Keratinocyte (primary cell): Measurements from ENCODE around the gene BDKRB2. TPM values are rescaled to one million over a fixed set of nuclear protein-coding genes. Genes with fewer than 3 reads are reported as not detected.
A peak's percentile ranks its signal among the peaks of the same experiment; 100 is the strongest.

Source experiments
- DNase-seq: peaks from one replicate; pipeline ENCODE4 v3.0.0-alpha.2; 2011; ENCODE audit warnings: low read depth, missing footprints, low spot score
- FAIRE-seq: peaks from 2 replicates; lab custom pipeline; 2011; peaks lifted over from hg19 to GRCh38; lab: Jason Lieb, UNC
- H2AFZ ChIP-seq: 2 replicates; pipeline ENCODE4 v1.6.0; 2012; ENCODE audit warnings: low read length, control low read depth, inconsistent platforms; ENCODE audit not compliant: control insufficient read depth
- H3K27ac ChIP-seq: 2 replicates; pipeline ENCODE4 v1.5.1; 2011; ENCODE audit warnings: low read length; ENCODE audit not compliant: control insufficient read depth, insufficient read depth
- H3K27me3 ChIP-seq: 3 replicates; pipeline ENCODE4 v1.6.0; 2011; ENCODE audit warnings: low read length; ENCODE audit not compliant: control insufficient read depth, insufficient read depth; ENCODE audit errors: extremely low read depth
- H3K36me3 ChIP-seq, 2 experiments: 2 replicates in 1 of 2; 3 replicates in 1 of 2; pipeline ENCODE4 v1.5.1; 2011; ENCODE audit warnings: low read length in 2 of 2, mild to moderate bottlenecking in 1 of 2; ENCODE audit not compliant: control insufficient read depth in 2 of 2, insufficient read depth in 2 of 2; ENCODE audit errors: extremely low read depth in 1 of 2
- H3K4me1 ChIP-seq: 3 replicates; pipeline ENCODE4 v1.5.1; 2011; ENCODE audit warnings: low read length; ENCODE audit not compliant: control insufficient read depth, insufficient read depth; ENCODE audit errors: extremely low read depth
- H3K4me2 ChIP-seq: 3 replicates; pipeline ENCODE4 v1.6.0; 2011; ENCODE audit warnings: low read depth, low read length; ENCODE audit not compliant: control insufficient read depth, insufficient read depth; ENCODE audit errors: extremely low read depth
- H3K4me3 ChIP-seq, 3 experiments: fragments of 200-600 bp in 1 of 3; sonication (generic) in 1 of 3; 2 replicates in 2 of 3; 3 replicates in 1 of 3; pipeline ENCODE4 v1.5.1; 2011 to 2016; ENCODE audit warnings: low read length in 3 of 3, mild to moderate bottlenecking in 3 of 3, control low read depth in 2 of 3, inconsistent platforms in 1 of 3, low read depth in 1 of 3, mixed read lengths in 1 of 3, mixed run types in 1 of 3, moderate library complexity in 1 of 3; ENCODE audit not compliant: control insufficient read depth in 2 of 3, insufficient read depth in 2 of 3; ENCODE audit errors: extremely low read depth in 1 of 3
- H3K79me2 ChIP-seq: 2 replicates; pipeline ENCODE4 v1.6.0; 2012; ENCODE audit warnings: low read length; ENCODE audit not compliant: control insufficient read depth, insufficient read depth
- H3K9ac ChIP-seq: 3 replicates; pipeline ENCODE4 v1.6.0; 2011; ENCODE audit warnings: low read length; ENCODE audit not compliant: control insufficient read depth, insufficient read depth; ENCODE audit errors: extremely low read depth
- H3K9me1 ChIP-seq: 3 replicates; pipeline ENCODE4 v1.6.0; 2011; ENCODE audit warnings: low read length; ENCODE audit not compliant: control insufficient read depth, insufficient read depth; ENCODE audit errors: extremely low read depth
- H3K9me3 ChIP-seq: 2 replicates; pipeline ENCODE4 v1.5.1; 2012; ENCODE audit warnings: low read depth, low read length; ENCODE audit not compliant: control insufficient read depth
- H4K20me1 ChIP-seq: 3 replicates; pipeline ENCODE4 v1.6.0; 2011; ENCODE audit warnings: low read length; ENCODE audit not compliant: control insufficient read depth, insufficient read depth; ENCODE audit errors: extremely low read depth
- CTCF ChIP-seq, 3 experiments: IDR thresholded peaks in 1 of 3; conservative IDR thresholded peaks in 1 of 3; optimal IDR thresholded peaks in 1 of 3; 2 replicates in 2 of 3; 3 replicates in 1 of 3; pipeline versions ENCODE3 to v1.5.1; 2011; ENCODE audit warnings: low read length in 3 of 3, mild to moderate bottlenecking in 3 of 3, moderate library complexity in 2 of 3, control low read depth in 1 of 3, inconsistent platforms in 1 of 3; ENCODE audit not compliant: insufficient read depth in 2 of 3; ENCODE audit errors: extremely low read depth in 1 of 3
- EZH2 ChIP-seq: IDR thresholded peaks from one replicate; pipeline ENCODE4 v1.6.1; 2012; ENCODE audit warnings: inconsistent platforms, mild to moderate bottlenecking, low read length, moderate library complexity
- dilution Hi-C: fragments of 300-500 bp; cut with MboI; formaldehyde crosslinking; loops from one replicate; pipeline ENCODE4 v1.7.0; 2020; ENCODE audit warnings: low sequenced_read_pairs; ENCODE audit not compliant: extremely low pct_ligation_motif_present
- polyA plus RNA-seq, 5 experiments: library from polyadenylated mRNA; depleted of rRNA in 3 of 5; stranded (reverse) in 3 of 5; stranded (forward) in 1 of 5; unstranded in 1 of 5; fragments of >200 nt; gene quantifications; 1 replicate in 1 of 5; 2 replicates in 3 of 5; 3 replicates in 1 of 5; pipeline versions ENCODE4 v1.2.1 to v1.2.3, GENCODE V29; 2011 to 2012; ENCODE audit warnings: missing spikeins in 2 of 5, low read depth in 1 of 5, low replicate concordance in 1 of 5

Gene BDKRB2
- polyA plus RNA-seq, 1 donor (not counting 4 experiments of a cell fraction or from before 2014, with no cell fraction given): 13.2 TPM

GRCh38 chr14:96264853-96265252 lies 60.2 kb downstream of the BDKRB2 start:
- FAIRE-seq: no peak
- H3K9me1 ChIP-seq: no peaks in the 10 kb centered on the region

GRCh38 chr14:96265383-96266095 lies 60.9 kb downstream of the BDKRB2 start:
- no peak overlapping the region for H2AFZ ChIP-seq
- H3K4me3 ChIP-seq: no peak overlapping the region
- DNase-seq (no peak), FAIRE-seq (no peak)
- H4K20me1 ChIP-seq: no peaks in the 10 kb centered on the region
- no peaks in the 10 kb centered on the region for H3K79me2 ChIP-seq
- no peaks in the 10 kb centered on the region for H3K36me3 ChIP-seq
- dilution Hi-C loops: no loop called here
- H3K4me2 ChIP-seq: no peak overlapping the region
- H3K9me1 ChIP-seq: no peaks in the 10 kb centered on the region
- H3K27ac ChIP-seq: no peak overlapping the region
- H3K27me3 ChIP-seq: no peaks in the 10 kb centered on the region
- no peak overlapping the region for H3K9ac ChIP-seq
- no peaks in the 10 kb centered on the region for H3K9me3 ChIP-seq
- H3K4me1 ChIP-seq: peaks cover 38% of the 10 kb centered on the region
- no peak for TF ChIP-seq CTCF (optimal IDR thresholded peaks at IDR 0.05 in 1 of 3, IDR thresholded peaks at IDR 0.05 in 1 of 3, conservative IDR thresholded peaks at IDR 0.05 in 1 of 3; ENCODE audit: extremely low read depth in 1 of 3, insufficient read depth in 2 of 3, low read length in 3 of 3)
- TF ChIP-seq EZH2: no peak

More at GRCh38 chr14:96264853-96265252, 60.2 kb downstream of the BDKRB2 start:
- DNase-seq: no peak
- H2AFZ ChIP-seq: no peak overlapping the region
- no peak overlapping the region for H3K4me2 ChIP-seq
- peaks cover 31% of the 10 kb centered on the region for H3K4me1 ChIP-seq
- H3K36me3 ChIP-seq: no peaks in the 10 kb centered on the region
- no peaks in the 10 kb centered on the region for H4K20me1 ChIP-seq
- H3K27me3 ChIP-seq: no peaks in the 10 kb centered on the region
- H3K9ac ChIP-seq: no peak overlapping the region
- TF ChIP-seq CTCF (optimal IDR thresholded peaks at IDR 0.05 in 1 of 3, IDR thresholded peaks at IDR 0.05 in 1 of 3, conservative IDR thresholded peaks at IDR 0.05 in 1 of 3; ENCODE audit: extremely low read depth in 1 of 3, insufficient read depth in 2 of 3, low read length in 3 of 3) (peak; percentile 46 to 67 (median 55)), EZH2 (no peak)
- no peak overlapping the region for H3K27ac ChIP-seq
- H3K79me2 ChIP-seq: no peaks in the 10 kb centered on the region
- no peaks in the 10 kb centered on the region for H3K9me3 ChIP-seq
- no peak overlapping the region for H3K4me3 ChIP-seq
- dilution Hi-C loops: no loop called here
